ENCODE data around the gene MICOS13.
"Not testable (repeated sequence)": the region's sequence is repeated elsewhere in the genome, so short reads cannot be mapped to it uniquely, and the experiment has no call there.

MICOS13 gene

GRCh38 chr19:5700455-5701092 lies 20.3 kb upstream of the MICOS13 start:
- no peak for DNase-seq (ENCODE audit: low spot score)

- no peak for DNase-seq (ENCODE audit: low spot score)
These were observed 18.5 kb upstream of the MICOS13 start for GRCh38 chr19:5698635-5699422.

DNA sequence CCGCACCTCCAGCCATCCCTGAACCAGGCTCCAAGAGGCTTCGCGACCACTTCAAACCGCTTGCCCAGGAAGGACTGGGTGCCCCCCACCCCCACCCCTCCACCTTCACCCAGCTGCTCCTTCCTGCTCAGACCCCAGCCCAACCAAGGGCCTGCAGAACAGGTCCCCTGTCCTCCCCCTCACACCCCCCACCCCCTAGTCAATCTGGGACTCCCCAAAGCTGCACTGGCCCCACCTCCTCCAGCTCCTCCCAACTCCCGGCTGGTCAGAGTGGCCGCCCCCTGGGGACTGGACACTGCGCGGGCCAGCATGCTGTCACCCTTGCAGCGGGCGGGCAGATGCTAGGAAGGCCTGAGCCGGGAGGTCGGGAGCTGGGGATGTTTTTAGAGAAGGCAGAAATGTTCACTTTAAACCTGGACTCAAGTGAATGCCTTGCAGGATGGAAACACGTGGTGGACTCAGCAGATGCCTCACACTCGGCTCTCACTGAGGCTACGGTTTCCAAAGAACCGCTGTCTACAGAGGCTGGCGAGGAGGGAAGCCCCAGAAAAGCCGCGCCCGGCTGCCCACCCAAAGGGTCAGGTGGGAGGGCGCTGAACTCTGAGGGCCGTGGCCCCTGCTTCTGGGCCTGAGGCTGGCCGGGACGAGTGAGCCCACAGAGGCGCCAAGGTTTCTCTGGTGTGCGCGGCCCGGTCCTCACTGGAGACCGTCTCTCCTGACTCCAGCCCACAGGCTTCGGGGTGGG lies 17.7 kb upstream of the MICOS13 start:
- no peak for DNase-seq (ENCODE audit: low spot score)

- DNase-seq (ENCODE audit: low spot score) = no peak
These were observed 16.9 kb upstream of the MICOS13 start for GRCh38 chr19:5697022-5697889.

DNA sequence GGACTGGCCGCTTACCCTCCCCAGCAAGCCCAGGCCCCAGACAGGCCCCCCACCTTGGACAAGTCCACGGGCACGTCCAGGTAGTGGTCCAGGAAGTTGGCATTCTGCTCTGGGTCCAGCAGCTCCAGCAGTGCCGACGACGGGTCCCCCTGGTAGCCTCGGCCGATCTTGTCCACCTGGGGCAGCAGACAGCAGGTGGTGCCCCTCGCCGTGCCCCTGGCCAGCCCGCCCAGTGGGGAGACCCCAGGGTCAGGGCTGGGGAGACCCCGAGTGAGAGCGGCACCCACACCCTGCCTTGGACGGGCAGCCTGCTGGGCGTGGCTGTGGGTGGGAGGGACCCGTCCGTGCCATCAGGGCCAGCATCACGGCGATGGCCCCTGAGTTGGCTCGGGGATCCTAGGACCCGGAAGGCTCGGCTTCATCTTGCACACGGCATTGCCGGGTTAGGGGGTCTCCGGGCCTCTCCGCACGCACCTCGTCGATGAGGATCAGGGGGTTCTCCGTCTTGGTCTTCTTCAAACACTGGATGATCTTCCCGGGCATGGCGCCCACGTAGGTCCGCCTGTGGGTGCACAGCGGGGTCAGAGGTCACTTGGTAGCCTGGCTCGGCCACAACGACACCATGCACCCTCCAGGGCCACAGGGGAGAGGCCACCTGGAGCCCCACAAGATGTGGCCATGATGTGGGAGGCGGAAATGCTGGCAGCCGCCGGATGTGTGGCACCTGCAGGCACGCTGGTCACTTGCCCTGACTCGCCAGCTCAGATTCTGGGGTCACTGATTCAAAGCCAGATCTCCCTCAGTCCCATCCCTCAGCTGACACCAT lies 16.1 kb upstream of the MICOS13 start:
- DNase-seq (ENCODE audit: low spot score) = no peak

GRCh38 chr19:5695649-5696195 lies 15.4 kb upstream of the MICOS13 start:
- no peak for DNase-seq (ENCODE audit: low spot score)

GRCh38 chr19:5694956-5695648 lies 14.8 kb upstream of the MICOS13 start:
- no peak for DNase-seq (ENCODE audit: low spot score)

GRCh38 chr19:5694167-5694955 lies 14.0 kb upstream of the MICOS13 start:
- DNase-seq (ENCODE audit: low spot score) = no peak

- no peak for DNase-seq (ENCODE audit: low spot score)
These were observed 13.2 kb upstream of the MICOS13 start for GRCh38 chr19:5693195-5694166.

DNA sequence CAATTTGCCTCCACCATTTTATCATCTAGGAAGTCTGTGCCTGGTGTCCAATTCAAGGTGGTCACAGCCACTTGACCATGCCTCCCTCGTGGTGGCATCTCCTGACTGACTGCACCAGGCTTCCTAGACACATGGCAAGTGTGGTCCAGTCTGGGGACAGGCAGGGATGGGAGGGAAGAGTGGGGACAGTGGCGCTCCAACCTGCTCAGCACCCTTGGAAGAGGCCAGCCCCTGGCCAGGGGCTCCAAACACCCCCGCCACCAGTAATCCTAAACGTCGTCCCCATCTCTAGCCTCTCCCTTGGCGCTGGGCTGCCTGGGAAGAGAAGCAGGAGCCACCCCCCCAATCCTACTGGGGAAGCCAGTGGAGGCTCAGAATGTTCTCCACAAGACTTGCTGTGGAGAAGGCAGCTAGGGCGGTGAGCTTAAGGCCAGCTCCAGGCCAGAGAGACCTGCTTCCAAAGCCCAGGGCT lies 12.4 kb upstream of the MICOS13 start:
- DNase-seq (ENCODE audit: low spot score) = no peak

GRCh38 chr19:5691822-5692722 lies 11.8 kb upstream of the MICOS13 start:
- DNase-seq (ENCODE audit: low spot score) = no peak

DNA sequence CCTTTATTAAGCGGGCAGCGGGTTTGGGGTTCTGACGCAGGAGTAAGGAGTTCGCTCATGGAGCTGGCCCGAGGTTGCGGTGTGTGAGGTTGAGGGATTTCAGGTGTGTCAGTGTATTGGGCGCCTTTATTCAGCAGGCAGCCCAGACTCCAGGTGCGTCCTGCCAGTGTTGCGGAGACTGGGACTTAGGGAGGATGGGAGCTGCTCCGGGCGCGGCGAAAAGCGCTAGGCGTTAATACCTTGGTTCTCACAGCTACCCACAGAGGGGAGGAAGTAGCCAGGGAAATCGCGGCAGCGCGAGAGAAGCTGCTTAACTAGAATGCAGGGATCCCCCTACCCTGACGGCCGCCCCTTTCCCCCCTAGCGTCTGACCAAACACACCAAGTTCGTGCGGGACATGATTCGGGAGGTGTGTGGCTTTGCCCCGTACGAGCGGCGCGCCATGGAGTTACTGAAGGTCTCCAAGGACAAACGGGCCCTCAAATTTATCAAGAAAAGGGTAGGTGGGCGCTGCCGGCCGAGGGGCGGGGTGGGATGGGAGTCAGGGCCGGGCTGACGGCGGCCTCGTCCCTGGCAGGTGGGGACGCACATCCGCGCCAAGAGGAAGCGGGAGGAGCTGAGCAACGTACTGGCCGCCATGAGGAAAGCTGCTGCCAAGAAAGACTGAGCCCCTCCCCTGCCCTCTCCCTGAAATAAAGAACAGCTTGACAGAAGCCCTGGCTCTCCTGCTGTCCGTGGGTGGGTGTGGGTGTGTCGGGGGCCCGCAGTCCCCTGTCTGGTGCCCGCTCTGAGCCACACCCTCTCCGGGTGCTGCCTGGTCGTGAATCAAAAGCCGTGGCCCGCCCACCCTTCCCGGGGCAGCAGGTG lies 10.9 kb upstream of the MICOS13 start:
- peak; percentile 52 for DNase-seq (ENCODE audit: low spot score)

- DNase-seq (ENCODE audit: low spot score) = peak; percentile 99
These were observed 10.0 kb upstream of the MICOS13 start, which contains the start of gene RPL36 for GRCh38 chr19:5690125-5690954. Gene RPL36 (plus strand): TSS chr19:5690295. CDS start chr19:5690508, 213 bp downstream.

- not testable (repeated sequence) for DNase-seq (ENCODE audit: low spot score)
These were observed 8.1 kb upstream of the MICOS13 start for GRCh38 chr19:5688262-5688881.
